ENCODE results near the gene PPP2R5C.

Gene PPP2R5C

DNA sequence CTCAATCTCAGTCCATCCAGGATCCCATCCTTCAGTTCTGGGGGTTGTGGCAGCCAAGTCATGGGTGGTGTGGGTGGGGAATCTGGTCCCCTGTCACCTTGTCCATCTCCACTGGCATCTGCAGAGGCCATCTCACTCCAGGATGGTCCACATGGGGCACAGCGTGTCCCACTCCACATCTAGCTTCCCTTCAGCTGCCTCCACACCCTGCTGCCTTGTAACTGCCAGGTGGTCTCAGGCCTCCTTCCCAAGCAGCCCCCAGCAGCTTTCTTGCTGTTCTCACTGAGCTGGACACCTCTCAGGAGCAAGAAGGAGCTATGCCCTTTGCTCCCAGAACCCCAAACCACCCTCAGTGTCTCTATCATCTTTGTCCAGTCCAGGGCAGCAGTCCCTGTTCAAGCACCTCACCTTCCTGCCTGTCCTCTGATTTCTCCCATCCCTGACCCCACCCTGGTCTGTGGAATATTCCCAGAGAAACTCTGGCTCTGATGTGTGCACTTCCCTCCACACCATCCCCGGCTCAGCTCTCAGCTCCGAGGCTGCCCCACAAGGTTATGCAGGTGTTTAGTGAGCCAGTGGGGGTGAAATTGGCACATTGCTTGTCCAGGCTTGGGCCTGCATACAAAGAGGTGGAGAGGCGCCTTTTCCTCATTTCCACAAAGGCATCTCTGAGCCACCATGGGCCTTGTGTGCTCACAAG, 189.2 kb downstream of the PPP2R5C start:
- H3K27ac Mint-ChIP-seq: no peak overlapping the region
- CTCF ChIA-PET: interaction anchor here (1.1 to 3.7 kb wide), 3 partner anchors 10 to 180 kb away, joined by 5 to 14 read pairs (median 6); no protein-coding TSS in a partner anchor
- no peaks in the 10 kb centered on the region for H3K36me3 Mint-ChIP-seq

DNA sequence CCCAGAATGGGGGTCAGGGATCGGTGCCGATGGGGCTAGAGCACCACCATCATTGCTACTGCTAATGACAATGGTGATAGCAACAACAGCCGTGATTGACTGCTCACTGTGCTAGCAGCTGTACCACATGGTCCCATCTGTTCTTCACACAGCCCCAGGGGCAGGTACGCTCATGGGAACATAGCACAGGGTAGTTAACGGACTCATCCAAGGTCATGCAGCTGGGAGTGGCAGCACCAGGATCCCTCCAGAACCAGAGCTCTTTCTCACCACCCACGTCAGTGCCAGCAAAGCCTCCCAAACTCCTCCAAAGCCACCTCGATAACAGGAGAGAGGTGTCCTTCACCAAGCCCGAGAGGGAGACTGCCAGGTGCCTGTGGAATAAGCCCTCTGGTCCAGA, 191.6 kb downstream of the PPP2R5C start:
- DNase-seq: no peak
- no peaks in the 10 kb centered on the region for H3K9me3 Mint-ChIP-seq
- no peak overlapping the region for H3K4me3 Mint-ChIP-seq
- peaks cover 3% of the 10 kb centered on the region for H3K27me3 Mint-ChIP-seq
- H3K36me3 Mint-ChIP-seq: no peaks in the 10 kb centered on the region
- CTCF ChIA-PET: interaction anchor here (0.6 to 3.7 kb wide), 5 partner anchors 8 to 246 kb away, joined by 3 to 14 read pairs (median 3); no protein-coding TSS in a partner anchor
- H3K27ac Mint-ChIP-seq: no peak overlapping the region
- H3K4me1 Mint-ChIP-seq: peaks cover 15% of the 10 kb centered on the region

More for the DNA sequence above, 189.2 kb downstream of the PPP2R5C start:
- Mint-ChIP-seq H3K27me3 (peaks cover 15% of the 10 kb centered on the region), H3K4me1 (peaks cover 23% of the 10 kb centered on the region), H3K9me3 (no peaks in the 10 kb centered on the region), H3K4me3 (peak overlapping the region; percentile 37)
- no peak for DNase-seq

DNA sequence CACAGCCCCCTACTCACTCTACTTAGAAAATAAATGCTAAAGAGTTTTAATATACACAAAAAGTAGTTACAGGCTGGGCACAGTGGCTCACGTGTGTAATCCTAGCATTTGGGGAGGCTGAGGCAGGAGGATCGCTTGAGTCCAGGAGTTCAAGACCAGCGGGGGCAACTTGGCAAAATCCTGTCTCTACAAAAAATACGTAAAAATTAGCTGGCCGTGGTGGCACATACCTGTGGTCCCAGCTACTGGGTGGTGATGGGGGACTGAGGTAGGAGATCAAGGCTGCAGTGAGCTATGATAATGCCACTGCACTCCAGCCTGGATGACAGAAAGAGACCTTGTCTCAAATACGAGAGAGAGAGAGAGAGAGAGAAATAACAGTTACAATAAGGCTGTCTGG, 193.0 kb downstream of the PPP2R5C start:
- DNase-seq: no peak
- no peaks in the 10 kb centered on the region for H3K36me3 Mint-ChIP-seq
- peaks cover 3% of the 10 kb centered on the region for H3K27me3 Mint-ChIP-seq
- no peak overlapping the region for H3K4me3 Mint-ChIP-seq
- H3K9me3 Mint-ChIP-seq: no peaks in the 10 kb centered on the region
- CTCF ChIA-PET: interaction anchor here (2.8 kb wide), 1 partner anchor 247 kb away, joined by 7 read pairs; no protein-coding TSS in a partner anchor
- H3K4me1 Mint-ChIP-seq: peaks cover 3% of the 10 kb centered on the region
- H3K27ac Mint-ChIP-seq: no peak overlapping the region

DNA sequence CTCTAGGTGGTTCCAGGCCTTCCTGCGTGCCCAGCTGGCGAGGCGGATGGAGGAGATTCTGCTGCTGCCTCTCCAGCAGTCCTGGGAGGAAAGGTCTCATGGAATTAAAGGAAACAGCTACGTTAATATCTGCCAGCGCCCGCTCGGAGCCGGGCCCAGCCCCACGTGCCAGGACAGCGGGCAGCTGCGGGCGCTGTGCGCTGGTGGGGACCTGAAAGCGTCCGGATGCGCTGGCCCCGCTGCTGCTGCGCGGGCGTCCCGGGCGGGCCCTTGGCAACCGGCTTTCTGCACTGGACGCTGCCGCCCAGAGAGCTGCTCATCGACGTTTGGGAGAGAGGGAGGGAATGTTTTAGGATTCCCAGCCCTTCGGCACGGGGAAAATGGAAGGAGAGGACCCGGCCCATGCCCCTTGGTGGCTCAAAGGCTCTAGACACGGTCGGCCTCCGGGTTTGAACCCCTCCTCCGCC, 194.2 kb downstream of the PPP2R5C start:
- H3K4me1 Mint-ChIP-seq: peaks cover 6% of the 10 kb centered on the region
- no peak overlapping the region for H3K4me3 Mint-ChIP-seq
- no peak for DNase-seq
- H3K27me3 Mint-ChIP-seq: peaks cover 3% of the 10 kb centered on the region
- CTCF ChIA-PET: no interaction called here
- no peaks in the 10 kb centered on the region for H3K36me3 Mint-ChIP-seq
- H3K27ac Mint-ChIP-seq: no peak overlapping the region
- H3K9me3 Mint-ChIP-seq: no peaks in the 10 kb centered on the region

DNA sequence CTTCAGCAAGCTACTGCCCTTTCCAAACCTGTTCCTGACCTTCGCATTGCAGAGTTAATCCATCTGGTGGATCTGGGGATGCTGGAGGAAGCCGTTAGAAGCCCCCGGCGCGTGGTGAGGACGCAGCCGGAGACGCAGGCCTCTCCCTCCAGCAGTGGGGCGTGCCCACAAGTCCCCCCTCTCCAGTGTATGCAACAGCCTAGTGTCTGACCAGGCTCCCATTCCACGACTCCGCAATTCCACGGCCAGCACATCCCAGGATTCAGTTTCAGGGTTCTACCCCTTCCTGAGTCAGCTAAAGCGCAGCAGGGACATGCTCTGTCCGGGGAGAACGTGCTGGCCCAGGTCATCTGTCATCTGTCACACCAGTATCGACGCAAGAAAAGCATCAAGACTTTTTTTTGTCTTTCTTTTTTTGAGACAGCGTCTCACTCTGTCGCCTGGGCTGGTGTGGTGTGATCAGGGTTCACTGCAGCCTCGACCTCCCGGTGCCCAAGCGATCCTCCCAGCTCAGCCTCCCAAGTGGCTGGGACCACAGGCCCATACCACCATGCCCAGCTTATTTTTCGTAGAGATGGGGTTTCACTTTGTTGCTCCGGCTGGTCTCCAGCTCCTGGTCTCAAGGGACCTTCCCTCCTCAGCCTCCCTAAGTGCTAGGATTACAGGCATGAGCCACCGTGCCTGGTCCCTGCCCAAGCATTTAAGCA, 194.8 kb downstream of the PPP2R5C start:
- no peaks in the 10 kb centered on the region for H3K36me3 Mint-ChIP-seq
- CTCF ChIA-PET: no interaction called here
- H3K27me3 Mint-ChIP-seq: peaks cover 7% of the 10 kb centered on the region
- DNase-seq: no peak
- H3K9me3 Mint-ChIP-seq: no peaks in the 10 kb centered on the region
- peaks cover 10% of the 10 kb centered on the region for H3K4me1 Mint-ChIP-seq
- no peak overlapping the region for H3K4me3 Mint-ChIP-seq
- no peak overlapping the region for H3K27ac Mint-ChIP-seq

DNA sequence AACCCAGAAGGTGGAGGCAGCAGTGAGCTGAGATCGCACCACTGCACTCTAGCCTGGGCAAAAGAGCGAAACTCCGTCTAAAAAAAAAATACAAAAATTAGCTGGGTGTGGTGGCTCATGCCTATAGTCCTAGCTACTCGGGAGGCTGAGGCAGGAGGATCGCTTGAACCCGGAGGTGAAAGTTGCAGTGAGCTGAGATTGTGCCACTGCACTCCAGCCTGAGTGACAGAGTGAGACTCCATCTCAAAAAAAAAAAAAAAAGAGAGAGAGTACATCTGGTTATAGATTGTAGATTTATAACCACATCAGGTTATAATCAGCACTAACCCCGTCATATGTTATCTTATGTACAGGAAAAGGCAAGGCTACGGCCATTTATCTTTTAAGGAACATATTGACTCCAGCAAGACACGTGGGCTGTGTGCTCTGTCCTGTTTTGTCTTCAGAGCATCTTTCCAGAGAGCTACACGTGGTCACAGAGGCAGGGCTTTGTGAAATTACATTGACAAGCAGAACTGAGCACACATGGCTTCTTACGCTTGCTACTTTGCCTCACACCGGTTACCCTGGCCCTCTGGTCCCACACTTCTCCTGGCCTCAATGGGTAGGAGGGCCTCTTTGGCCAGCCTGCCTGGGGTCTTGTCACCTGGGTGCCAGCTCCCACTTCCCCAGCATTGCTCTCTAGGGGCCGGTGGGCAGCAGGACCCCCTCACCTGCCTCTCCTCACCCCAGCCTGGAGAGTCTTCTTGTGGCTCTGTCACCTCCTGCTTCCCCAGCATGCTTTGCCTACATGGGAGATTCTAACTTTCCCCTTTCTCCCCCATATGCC, 196.1 kb downstream of the PPP2R5C start:
- CTCF ChIA-PET: interaction anchor here (1.0 to 1.8 kb wide), 5 partner anchors 9 to 250 kb away, joined by 3 to 6 read pairs (median 4); no protein-coding TSS in a partner anchor
- no peaks in the 10 kb centered on the region for H3K36me3 Mint-ChIP-seq
- no peak overlapping the region for H3K4me3 Mint-ChIP-seq
- DNase-seq: no peak
- H3K4me1 Mint-ChIP-seq: peaks cover 11% of the 10 kb centered on the region
- H3K27me3 Mint-ChIP-seq: peaks cover 14% of the 10 kb centered on the region
- no peak overlapping the region for H3K27ac Mint-ChIP-seq
- H3K9me3 Mint-ChIP-seq: no peaks in the 10 kb centered on the region

DNA sequence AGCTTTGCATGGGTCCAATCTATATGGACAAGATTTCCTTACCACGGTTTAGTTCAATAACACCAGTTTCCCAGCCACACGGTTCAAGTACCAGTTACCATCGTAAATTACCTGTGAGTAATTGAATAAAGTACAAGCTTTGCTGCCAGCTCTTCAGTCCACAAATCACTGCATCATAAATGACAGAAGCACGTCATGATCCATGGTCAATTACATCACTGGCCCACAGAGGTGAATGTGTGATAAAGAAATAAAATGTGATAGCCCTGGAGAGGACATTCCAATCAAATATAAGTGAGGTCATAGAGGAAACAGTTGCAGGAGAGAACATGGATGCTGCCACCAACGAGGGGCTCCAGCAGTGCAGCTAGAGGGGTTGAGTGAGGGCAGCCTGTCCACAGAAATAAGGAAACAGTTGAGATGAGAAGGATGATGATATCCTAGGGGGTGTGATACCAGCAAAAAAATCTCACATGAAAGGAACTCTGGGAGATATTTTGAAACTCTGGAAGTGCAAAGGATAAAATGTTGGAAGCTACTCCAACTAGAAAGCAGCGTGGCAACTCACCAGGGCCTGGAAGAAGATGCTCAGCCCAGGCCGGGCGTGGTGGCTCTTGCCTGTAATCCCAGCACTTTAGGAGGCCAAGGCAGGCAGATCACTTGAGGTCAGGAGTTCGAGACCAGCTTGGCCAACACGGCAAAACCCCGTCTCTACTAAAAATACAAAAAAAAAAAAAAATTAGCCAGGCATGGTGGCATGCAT, 197.1 kb downstream of the PPP2R5C start:
- Mint-ChIP-seq H3K9me3 (no peaks in the 10 kb centered on the region), H3K27me3 (peaks cover 14% of the 10 kb centered on the region), H3K36me3 (no peaks in the 10 kb centered on the region), H3K4me3 (no peak overlapping the region), H3K27ac (no peak overlapping the region), H3K4me1 (peaks cover 11% of the 10 kb centered on the region)
- CTCF ChIA-PET: interaction anchor here (0.9 to 5.6 kb wide), 8 partner anchors 10 to 251 kb away, joined by 3 to 42 read pairs (median 4); no protein-coding TSS in a partner anchor
- DNase-seq: no peak

DNA sequence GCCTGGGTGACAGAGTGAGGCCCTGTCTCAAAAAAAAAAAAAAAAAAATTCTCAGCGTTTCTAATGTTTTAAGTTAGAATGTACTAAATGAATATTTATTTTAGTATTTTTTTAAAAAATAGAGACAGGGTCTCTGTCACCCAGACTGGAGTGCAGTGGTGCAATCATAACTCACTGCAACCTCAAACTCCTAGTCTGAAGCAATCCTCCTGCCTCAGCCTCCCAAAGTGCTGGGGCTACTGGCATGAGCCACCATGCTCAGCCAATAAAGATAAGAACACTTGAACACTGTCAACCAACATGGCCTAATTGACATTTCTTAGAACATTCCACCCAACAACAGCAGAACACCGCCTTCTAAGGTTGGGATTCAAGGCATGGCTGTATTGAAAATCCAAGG, 197.8 kb downstream of the PPP2R5C start:
- Mint-ChIP-seq H3K27ac (no peak overlapping the region), H3K4me3 (no peak overlapping the region), H3K4me1 (peaks cover 17% of the 10 kb centered on the region), H3K9me3 (no peaks in the 10 kb centered on the region), H3K36me3 (no peaks in the 10 kb centered on the region), H3K27me3 (peaks cover 14% of the 10 kb centered on the region)
- DNase-seq: no peak
- CTCF ChIA-PET: interaction anchor here (1.2 to 5.6 kb wide), 7 partner anchors 9 to 252 kb away, joined by 4 to 42 read pairs (median 6); no protein-coding TSS in a partner anchor

DNA sequence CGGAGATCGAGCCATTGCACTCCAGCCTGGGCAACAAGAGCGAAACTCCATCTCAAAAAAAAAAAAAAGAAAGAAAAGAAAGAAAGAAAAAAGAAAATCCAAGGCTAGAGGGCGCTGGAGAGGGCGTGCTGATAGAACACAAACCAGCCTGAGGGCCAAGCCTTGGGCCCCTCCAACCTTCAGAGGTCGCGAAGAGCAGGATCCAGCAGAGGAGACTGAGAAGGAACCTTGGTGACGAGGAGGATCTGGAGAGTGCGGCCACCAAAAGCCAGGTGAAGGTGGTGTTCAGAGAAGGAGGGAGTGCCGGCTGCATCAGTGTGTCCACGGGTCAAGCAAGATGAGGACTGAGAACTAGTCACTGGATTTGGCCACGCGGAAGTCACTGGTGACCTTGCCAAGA, 198.7 kb downstream of the PPP2R5C start:
- no peaks in the 10 kb centered on the region for H3K36me3 Mint-ChIP-seq
- H3K4me3 Mint-ChIP-seq: no peak overlapping the region
- peak; percentile 51 for DNase-seq
- no peaks in the 10 kb centered on the region for H3K9me3 Mint-ChIP-seq
- H3K27ac Mint-ChIP-seq: no peak overlapping the region
- peaks cover 14% of the 10 kb centered on the region for H3K27me3 Mint-ChIP-seq
- H3K4me1 Mint-ChIP-seq: peaks cover 17% of the 10 kb centered on the region
- CTCF ChIA-PET: interaction anchor here (1.0 to 5.6 kb wide), 11 partner anchors 8 to 348 kb away, joined by 3 to 42 read pairs (median 6); no protein-coding TSS in a partner anchor

DNA sequence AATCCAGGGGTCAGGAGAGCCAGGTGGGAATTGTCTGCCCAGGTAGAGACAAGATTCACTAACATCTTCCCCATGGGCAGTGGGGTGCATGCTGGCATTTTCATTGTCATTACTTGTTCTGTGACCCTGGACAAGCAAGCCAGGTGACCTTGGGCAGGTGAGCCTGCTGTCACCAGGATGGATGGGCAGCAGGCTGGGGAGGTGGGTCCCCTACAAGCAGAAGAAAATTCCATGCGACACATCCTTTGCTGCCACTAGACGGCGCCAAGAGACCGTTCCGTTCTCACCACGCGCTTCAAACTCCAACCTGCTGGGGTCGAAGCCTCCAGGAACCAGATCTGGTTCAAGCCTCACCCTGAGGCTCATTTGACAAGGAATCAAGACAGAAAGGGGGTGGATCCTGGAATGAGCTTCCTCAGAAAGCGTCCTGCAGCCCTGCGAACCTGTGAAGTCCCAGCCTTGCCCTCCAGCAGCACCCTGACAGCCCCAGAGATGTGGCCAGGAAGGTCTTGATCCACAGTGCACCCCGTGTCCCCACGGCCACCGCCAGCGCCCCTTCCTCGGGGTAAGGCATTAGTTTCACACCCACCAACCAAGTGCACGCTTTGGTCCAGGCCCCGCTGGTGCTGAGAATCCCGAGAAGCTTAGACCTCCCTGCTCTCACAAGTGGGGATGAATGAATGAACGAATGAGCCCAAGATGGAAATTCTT, 199.7 kb downstream of the PPP2R5C start:
- H3K36me3 Mint-ChIP-seq: no peaks in the 10 kb centered on the region
- H3K27ac Mint-ChIP-seq: peak overlapping the region; percentile 55
- H3K4me3 Mint-ChIP-seq: no peak overlapping the region
- peaks cover 14% of the 10 kb centered on the region for H3K27me3 Mint-ChIP-seq
- DNase-seq: peak; percentile 87
- CTCF ChIA-PET: interaction anchor here (0.8 to 5.6 kb wide), 16 partner anchors 9 to 356 kb away, joined by 3 to 42 read pairs (median 4); no protein-coding TSS in a partner anchor
- no peaks in the 10 kb centered on the region for H3K9me3 Mint-ChIP-seq
- peaks cover 24% of the 10 kb centered on the region for H3K4me1 Mint-ChIP-seq

DNA sequence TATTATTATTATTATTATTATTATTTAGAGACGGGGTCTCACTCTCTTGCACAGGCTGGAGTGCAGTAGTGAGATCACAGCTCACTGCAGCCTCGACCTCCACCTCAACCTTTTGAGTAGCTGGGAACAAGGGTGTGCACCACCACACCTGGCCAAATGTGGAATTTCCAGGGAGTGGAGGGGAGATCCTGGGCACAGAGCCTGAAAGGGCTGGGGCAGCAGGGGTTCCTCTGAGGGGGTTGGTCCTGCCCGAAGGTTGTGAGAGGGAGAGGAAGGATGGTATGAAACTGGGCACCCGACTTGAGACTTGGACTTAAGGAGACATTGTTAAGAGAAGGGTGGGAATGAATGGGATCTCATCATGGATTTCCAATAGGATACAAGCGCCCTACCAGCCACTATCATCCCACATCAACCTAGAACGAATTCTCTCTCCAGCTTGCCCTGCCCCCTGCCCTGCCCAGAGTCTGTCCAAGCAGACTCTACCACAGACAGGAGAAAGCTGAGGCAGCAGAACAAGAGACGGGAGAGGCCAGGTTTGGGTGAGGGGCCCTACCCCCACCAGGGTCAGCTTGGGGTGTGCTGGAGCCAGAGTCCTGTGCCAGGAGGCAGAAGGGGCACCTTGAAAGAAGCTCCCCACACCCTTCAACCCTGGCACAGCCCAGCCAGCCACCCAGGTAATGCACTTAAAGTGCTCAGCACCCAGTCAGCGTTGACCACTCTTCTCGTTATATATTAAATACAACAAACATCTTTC, 200.4 kb downstream of the PPP2R5C start:
- H3K27ac Mint-ChIP-seq: no peak overlapping the region
- no peak for DNase-seq

DNA sequence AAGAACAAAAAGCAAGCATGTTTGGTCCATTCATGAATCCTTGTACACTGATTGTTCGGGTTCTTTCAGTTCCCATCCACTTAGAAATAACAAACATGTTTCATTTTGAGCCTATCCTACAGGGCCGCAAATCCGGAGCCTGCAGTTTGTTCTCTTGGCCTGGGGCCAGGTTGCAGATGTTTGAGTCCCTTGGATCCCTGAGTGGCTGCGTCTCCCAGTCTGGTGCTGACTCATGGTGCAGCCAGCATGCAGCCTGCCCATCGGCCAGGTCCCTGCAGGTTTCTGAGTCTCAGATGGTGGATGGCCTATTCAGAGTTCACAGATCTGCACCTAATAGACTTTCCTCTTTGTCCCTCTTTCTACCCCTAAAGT, 201.0 kb downstream of the PPP2R5C start:
- Mint-ChIP-seq H3K9me3 (no peaks in the 10 kb centered on the region), H3K4me3 (no peak overlapping the region), H3K36me3 (peaks cover 2% of the 10 kb centered on the region), H3K4me1 (peaks cover 33% of the 10 kb centered on the region), H3K27me3 (peaks cover 14% of the 10 kb centered on the region), H3K27ac (no peak overlapping the region)
- CTCF ChIA-PET: interaction anchor here (1.3 to 5.6 kb wide), 5 partner anchors 84 to 354 kb away, joined by 3 to 42 read pairs (median 4); no protein-coding TSS in a partner anchor
- DNase-seq: no peak

More for the DNA sequence above, 200.4 kb downstream of the PPP2R5C start:
- H3K4me1 Mint-ChIP-seq: peaks cover 29% of the 10 kb centered on the region
- no peaks in the 10 kb centered on the region for H3K36me3 Mint-ChIP-seq
- H3K27me3 Mint-ChIP-seq: peaks cover 14% of the 10 kb centered on the region
- CTCF ChIA-PET: interaction anchor here (0.8 to 5.6 kb wide), 15 partner anchors 10 to 355 kb away, joined by 3 to 42 read pairs (median 4); no protein-coding TSS in a partner anchor
- no peaks in the 10 kb centered on the region for H3K9me3 Mint-ChIP-seq
- H3K4me3 Mint-ChIP-seq: no peak overlapping the region

Data from activated naive CD4-positive, alpha-beta T cell treated with anti-CD3 and anti-CD28 coated beads, Interleukin-2, amount 10 ng/mL, durations not matched to agents 7 days and 5 days (primary cell).